ENCODE results near the gene CPNE8.

GRCh38 chr12:38892087-38892786 lies 13.2 kb downstream of the CPNE8 start:
- TF ChIP-seq REST (IDR thresholded peaks at IDR 0.05; ENCODE audit: insufficient read depth in 1 of 2, low read depth in 2 of 2, low read length in 2 of 2), result no peak
- no peak for TF ChIP-seq POLR2AphosphoS5 (IDR thresholded peaks at IDR 0.05; ENCODE audit: low read depth, low read length)
- no peak for TF ChIP-seq SIN3A (IDR thresholded peaks at IDR 0.05; ENCODE audit: borderline replicate concordance, insufficient read depth, low read length)
- no peak for TF ChIP-seq FOXP2 (optimal IDR thresholded peaks at IDR 0.05; ENCODE audit: borderline replicate concordance, extremely low read depth, extremely low read length, insufficient read depth)
- TF ChIP-seq TAF1 (IDR thresholded peaks at IDR 0.05; ENCODE audit: borderline replicate concordance, insufficient read depth, low read length), result no peak

Measured in PFSK-1 (cell line).